Peyer's patch (tissue), 4 donors: ENCODE measurements around the gene ATP5MK. TPM values are rescaled to one million over a fixed set of nuclear protein-coding genes. Genes with fewer than 3 reads are reported as not detected.

Experiments used
- DNase-seq, 3 donors: peaks; one replicate each; pipeline ENCODE4 v3.0.0-alpha.2; 2017 to 2019
- H3K27ac ChIP-seq, 4 donors: fragments of 200-600 bp; sonication (generic); one replicate each; pipeline ENCODE4 v1.5.1; 2016 to 2019
- H3K27me3 ChIP-seq, 2 donors: fragments of 200-600 bp; sonication (generic); one replicate each; pipeline ENCODE4 v1.5.1; 2019
- H3K36me3 ChIP-seq, 3 donors: fragments of 200-600 bp; sonication (generic); one replicate each; pipeline ENCODE4 v1.5.1; 2016 to 2019
- H3K4me1 ChIP-seq, 4 donors: fragments of 200-600 bp; sonication (generic); one replicate each; pipeline ENCODE4 v1.5.1; 2016 to 2019
- H3K4me3 ChIP-seq, 4 donors: fragments of 200-600 bp; sonication (generic); 1 replicate in 3 of 4; 2 replicates in 1 of 4; pipeline ENCODE4 v1.5.1; 2016 to 2019; ENCODE audit warnings: mild to moderate bottlenecking in 1 of 4
- H3K9me3 ChIP-seq, 4 donors: fragments of 200-600 bp; sonication (generic); one replicate each; pipeline ENCODE4 v1.5.1; 2016 to 2019; ENCODE audit warnings: mild to moderate bottlenecking in 1 of 4
- POLR2A ChIP-seq, 2 donors: fragments of 450-650 bp; IDR thresholded peaks; one replicate each; pipeline ENCODE4 v1.5.1; 2017; ENCODE audit warnings: antibody characterized with exemption in 2 of 2, mild to moderate bottlenecking in 2 of 2, moderate library complexity in 2 of 2
- total RNA-seq, 4 donors: library from RNA; depleted of rRNA; stranded (reverse); fragments of >200 nt; gene quantifications; one replicate each; pipeline ENCODE4 v1.1.0, GENCODE V29; 2016
- TF ChIP-seq, protein P1 (sequence below), 6 experiments: fragments of 450-650 bp in 4 of 6; fragments of 200-600 bp in 2 of 6; sonication (generic) in 1 of 6; IDR thresholded peaks; one replicate each; pipeline ENCODE4 v1.5.1; 2017 to 2019; ENCODE audit warnings: antibody characterized with exemption in 6 of 6, mild to moderate bottlenecking in 3 of 6, moderate library complexity in 1 of 6

Gene ATP5MK
- total RNA-seq, 4 donors from 2014 or later: 78.6 to 235 (median 167) TPM

DNA sequence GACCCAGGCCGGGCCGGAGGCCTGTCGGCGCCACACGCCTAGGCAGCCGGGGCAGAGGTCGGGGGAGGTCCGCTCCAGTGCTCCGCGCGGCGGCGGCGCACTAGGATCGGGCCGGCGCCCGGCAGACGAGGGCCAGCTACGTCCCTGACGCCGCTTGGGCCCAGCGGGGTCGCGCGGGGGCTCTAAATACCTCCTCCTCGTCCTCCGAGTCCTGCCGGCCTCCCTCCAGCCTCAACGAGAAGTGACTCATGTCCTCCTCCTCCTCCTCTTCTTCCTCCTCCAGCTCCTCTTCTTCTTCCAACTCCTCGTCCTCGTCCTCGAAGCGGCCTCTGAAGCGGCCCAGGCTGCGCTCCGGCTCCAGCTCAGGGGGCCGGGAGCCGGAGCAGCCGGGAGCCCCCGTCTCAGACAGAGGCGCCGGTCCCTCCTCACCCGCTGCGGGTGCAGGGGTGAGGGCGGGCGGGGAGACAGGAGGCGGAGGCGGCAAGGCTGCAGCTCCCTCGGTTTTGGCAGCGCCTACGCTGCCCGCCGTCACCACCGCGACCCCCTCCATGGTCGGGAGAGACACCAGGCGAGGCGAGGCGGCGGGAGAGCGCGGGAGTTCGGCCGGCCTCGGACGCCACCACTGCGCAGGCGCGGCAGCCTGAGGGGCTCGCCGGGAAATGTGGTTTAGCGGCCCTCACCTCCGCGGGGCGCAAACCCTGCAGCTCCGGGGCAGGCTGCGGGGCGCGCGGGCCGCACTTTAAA, 45.6 kb downstream of the ATP5MK start, which contains the start of gene PCGF6:
Gene PCGF6 (minus strand): TSS at position 624 of the 744 bp plus-strand sequence. CDS start 74 bp downstream, at position 550.
- H3K4me1 ChIP-seq: peaks cover 0 to 7% (median 3%) of the 10 kb centered on the region in 4 donors
- peaks cover 0 to 28% (median 0%) of the 10 kb centered on the region in 3 donors for H3K36me3 ChIP-seq
- H3K27me3 ChIP-seq: no peaks in the 10 kb centered on the region
- peak within 1 kb of the TSS; percentile 74 to 84 (median 79) for H3K4me3 ChIP-seq
- DNase-seq: peak; percentile 70 to 87 (median 83)
- TF ChIP-seq POLR2A (IDR thresholded peaks at IDR 0.05): no peak
- TF ChIP-seq, protein P1, sequence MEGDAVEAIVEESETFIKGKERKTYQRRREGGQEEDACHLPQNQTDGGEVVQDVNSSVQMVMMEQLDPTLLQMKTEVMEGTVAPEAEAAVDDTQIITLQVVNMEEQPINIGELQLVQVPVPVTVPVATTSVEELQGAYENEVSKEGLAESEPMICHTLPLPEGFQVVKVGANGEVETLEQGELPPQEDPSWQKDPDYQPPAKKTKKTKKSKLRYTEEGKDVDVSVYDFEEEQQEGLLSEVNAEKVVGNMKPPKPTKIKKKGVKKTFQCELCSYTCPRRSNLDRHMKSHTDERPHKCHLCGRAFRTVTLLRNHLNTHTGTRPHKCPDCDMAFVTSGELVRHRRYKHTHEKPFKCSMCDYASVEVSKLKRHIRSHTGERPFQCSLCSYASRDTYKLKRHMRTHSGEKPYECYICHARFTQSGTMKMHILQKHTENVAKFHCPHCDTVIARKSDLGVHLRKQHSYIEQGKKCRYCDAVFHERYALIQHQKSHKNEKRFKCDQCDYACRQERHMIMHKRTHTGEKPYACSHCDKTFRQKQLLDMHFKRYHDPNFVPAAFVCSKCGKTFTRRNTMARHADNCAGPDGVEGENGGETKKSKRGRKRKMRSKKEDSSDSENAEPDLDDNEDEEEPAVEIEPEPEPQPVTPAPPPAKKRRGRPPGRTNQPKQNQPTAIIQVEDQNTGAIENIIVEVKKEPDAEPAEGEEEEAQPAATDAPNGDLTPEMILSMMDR (IDR thresholded peaks at IDR 0.05): peak in 1 of 6 experiments; percentile 8
- H3K9me3 ChIP-seq: no peaks in the 10 kb centered on the region
- H3K27ac ChIP-seq: peak within 1 kb of the TSS; percentile 68 to 82 (median 80)

DNA sequence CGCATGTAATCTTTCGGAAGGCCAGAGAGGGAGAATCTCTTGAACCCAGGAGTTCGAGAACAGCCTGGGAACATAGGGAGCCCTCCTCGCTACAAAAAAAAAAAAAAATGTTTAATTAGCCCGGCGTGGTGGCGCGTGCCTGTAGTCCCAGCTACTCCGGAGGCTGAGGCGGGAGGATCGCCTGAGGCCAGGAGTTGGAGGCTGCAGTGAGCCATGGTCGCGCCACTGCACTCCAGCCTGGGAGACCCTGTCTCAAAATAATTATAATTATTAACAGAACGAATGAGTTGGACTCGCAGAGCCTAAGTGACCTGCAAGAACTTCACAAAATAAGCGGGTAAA, 46.1 kb downstream of the ATP5MK start:
- Histone ChIP-seq H3K27me3 (no peaks in the 10 kb centered on the region), H3K9me3 (no peaks in the 10 kb centered on the region), H3K4me3 (peak overlapping the region; percentile 74 to 84 (median 79)), H3K27ac (peak overlapping the region; percentile 68 to 82 (median 80)), H3K4me1 (peaks cover 0 to 7% (median 3%) of the 10 kb centered on the region in 4 donors), H3K36me3 (peaks cover 0 to 33% (median 0%) of the 10 kb centered on the region in 3 donors)
- no peak for DNase-seq
- TF ChIP-seq POLR2A (IDR thresholded peaks at IDR 0.05): no peak
- TF ChIP-seq, protein P1 (IDR thresholded peaks at IDR 0.05): no peak

Other genes starting within 250 kb of the ATP5MK start
- gene NT5C2, start 203.2 kb downstream of the ATP5MK start, total RNA-seq: 10 to 100 TPM; 39.6 to 86.5 (median 50.7) TPM
- under 1 TPM in 2 of 4 donors, not detected in 2; 0.40 to 0.88 TPM for gene RPEL1, start 150.6 kb downstream of the ATP5MK start, total RNA-seq
- 1 to 10 TPM in 1 of 4 donors, under 1 TPM in 1, not detected in 2; 0.35 to 1.1 TPM for gene INA, start 119.3 kb downstream of the ATP5MK start, total RNA-seq
- gene PCGF6, start 45.3 kb downstream of the ATP5MK start, total RNA-seq: 10 to 100 TPM in 2 of 4 donors, 1 to 10 TPM in 2; 6.6 to 25.6 (median 10.1) TPM
- gene TAF5, start 28.5 kb downstream of the ATP5MK start, total RNA-seq: 1 to 10 TPM; 3.6 to 7.0 (median 5.3) TPM
- gene PDCD11, start 151 bp upstream of the ATP5MK start, total RNA-seq: 10 to 100 TPM; 11.6 to 42.1 (median 19.0) TPM
- gene CALHM2, start 55.9 kb upstream of the ATP5MK start, total RNA-seq: 10 to 100 TPM in 3 of 4 donors, 1 to 10 TPM in 1; 8.6 to 33.8 (median 23.1) TPM
- under 1 TPM in 1 of 4 donors, not detected in 3; 0.85 TPM for gene CALHM1, start 62.4 kb upstream of the ATP5MK start, total RNA-seq
- not detected for gene CALHM3, start 82.8 kb upstream of the ATP5MK start, total RNA-seq
- gene NEURL1, start 97.2 kb upstream of the ATP5MK start, total RNA-seq: 10 to 100 TPM; 40.4 to 51.8 (median 45.8) TPM